ENCODE data around the gene PAX8.
"Not testable (repeated sequence)": the region's sequence is repeated elsewhere in the genome, so short reads cannot be mapped to it uniquely, and the experiment has no call there.

The PAX8 gene

DNA sequence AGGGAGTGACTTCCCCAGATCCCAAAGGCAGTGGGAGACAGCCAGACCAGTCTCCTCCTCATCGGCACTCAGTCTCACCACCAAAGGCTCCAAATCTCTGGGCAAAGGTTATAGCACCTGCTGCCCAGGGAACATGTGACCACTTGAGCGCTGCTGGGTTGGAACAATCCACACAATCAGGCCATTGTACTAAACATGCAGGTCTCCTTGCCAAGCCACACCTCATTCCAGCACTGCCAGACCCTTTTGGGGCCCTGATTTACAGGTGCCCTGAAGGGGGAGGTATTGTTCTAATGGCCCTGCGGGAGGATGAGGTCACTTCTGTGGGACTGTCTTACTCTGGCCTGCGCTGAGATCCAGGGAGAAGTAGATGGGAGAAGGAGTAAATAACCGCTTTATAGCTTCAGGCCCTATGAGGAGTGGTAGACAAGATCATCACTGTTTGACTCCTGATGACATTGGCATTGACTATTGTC is 10.0 kb upstream of the PAX8 start:
- not testable (repeated sequence) for DNase-seq (ENCODE audit: low read depth in 3 of 3)

DNA sequence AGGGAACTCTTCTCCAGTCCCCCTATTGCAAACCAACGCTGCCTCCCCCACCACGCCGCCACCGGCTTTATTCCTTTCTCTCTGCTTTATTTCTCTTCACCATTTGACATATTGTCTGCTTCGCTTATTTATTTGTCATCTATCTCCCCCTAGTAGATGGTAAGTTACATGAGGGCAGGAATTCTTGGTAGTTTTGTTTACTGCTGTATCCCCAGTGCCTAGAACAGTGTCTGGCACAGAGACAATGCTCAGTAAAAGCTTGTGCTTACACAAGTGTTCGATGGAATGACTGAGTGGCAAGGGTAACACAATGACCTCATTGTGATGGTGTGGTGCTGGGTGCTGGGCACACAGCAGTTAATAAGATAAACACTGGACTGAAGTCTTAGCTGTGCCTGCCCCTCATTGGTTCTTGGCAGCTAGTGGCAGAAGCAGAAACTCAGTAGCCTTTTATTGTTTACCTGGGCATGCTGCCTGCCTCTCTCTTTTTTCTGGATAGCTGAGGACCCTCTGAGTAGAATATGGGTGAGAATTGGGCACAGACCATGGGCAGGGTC is 9.5 kb upstream of the PAX8 start:
- DNase-seq (ENCODE audit: low read depth in 3 of 3): not testable (repeated sequence)

DNA sequence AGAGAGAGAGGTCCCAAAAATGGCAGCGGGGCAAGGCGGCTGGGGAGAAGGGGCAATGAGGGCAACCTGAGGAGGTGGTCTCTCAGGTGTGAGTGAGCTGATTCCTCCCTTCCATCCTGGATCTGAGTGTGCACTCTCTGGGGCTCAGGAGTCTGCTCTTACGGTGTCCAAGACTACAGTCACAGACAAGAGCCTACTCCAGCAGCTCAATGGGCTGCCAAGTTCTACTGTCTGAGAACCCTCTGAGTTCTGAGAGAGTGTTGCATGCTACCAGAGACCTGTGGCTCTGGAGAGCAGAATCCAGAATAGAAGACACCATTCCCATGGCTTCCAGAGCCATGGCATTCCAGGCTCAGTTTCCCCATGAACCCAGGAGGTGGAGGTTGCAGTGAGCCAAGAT is 7.1 kb upstream of the PAX8 start:
- no peak for DNase-seq (ENCODE audit: low read depth in 3 of 3)

DNA sequence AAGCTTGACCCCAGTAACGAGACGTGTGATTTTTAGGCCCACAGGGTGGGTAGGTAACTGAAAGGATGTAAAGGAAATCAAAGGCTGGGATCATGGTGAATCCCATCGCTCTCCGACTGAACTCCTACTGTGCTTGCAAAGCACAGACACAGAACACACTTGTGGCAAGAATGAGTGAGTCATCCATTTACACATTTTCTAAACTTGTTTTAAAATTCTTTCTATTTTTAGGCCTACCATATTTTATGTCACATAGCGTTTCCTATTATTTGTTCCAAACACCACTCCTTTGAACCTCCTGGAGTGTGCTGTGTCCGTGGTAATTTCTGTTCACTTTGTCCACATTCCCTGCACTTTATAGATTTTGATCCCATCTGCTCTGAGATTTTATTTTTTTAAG is 6.3 kb upstream of the PAX8 start:
- not testable (repeated sequence) for DNase-seq (ENCODE audit: low read depth in 3 of 3)

GRCh38 chr2:113284476-113284875 is 5.8 kb upstream of the PAX8 start:
- no peak for DNase-seq (ENCODE audit: low read depth in 3 of 3)

DNA sequence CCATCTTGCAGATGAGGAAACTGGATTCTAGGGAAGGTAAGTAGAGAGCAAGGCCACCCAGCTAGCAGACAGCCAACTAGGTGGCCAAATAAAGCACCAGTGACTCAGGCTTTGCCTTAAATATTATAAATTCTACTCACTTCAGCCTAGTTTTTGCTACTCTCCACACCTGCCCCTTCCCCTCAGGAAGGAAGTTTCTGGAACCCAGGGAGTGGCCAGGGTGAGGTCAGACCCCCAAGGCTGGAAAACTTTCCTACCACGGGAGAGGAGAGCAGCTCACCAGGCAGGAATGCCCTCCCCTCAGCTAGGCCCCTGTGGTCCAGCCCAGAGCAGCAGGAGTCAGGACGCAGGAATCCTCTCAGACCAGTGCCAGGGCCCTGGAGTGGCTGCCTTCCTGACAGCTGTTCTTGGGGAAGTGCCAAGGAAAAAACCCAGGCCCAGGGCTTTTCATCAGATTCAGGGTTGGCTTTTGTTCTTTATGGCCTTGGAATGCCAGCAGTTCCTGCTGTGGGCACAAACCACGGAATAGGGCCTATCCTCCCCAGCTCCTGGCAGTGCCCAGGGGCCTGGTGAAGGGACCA is 5.1 kb upstream of the PAX8 start:
- no peak for DNase-seq (ENCODE audit: low read depth in 3 of 3)

GRCh38 chr2:113282747-113283533 is 4.2 kb upstream of the PAX8 start:
- no peak for DNase-seq (ENCODE audit: low read depth in 3 of 3)

GRCh38 chr2:113281910-113282746 is 3.4 kb upstream of the PAX8 start:
- no peak for DNase-seq (ENCODE audit: low read depth in 3 of 3)

- DNase-seq (ENCODE audit: low read depth in 3 of 3): no peak
Measured at GRCh38 chr2:113278073-113278741, 514 bp downstream of the PAX8 start.

DNA sequence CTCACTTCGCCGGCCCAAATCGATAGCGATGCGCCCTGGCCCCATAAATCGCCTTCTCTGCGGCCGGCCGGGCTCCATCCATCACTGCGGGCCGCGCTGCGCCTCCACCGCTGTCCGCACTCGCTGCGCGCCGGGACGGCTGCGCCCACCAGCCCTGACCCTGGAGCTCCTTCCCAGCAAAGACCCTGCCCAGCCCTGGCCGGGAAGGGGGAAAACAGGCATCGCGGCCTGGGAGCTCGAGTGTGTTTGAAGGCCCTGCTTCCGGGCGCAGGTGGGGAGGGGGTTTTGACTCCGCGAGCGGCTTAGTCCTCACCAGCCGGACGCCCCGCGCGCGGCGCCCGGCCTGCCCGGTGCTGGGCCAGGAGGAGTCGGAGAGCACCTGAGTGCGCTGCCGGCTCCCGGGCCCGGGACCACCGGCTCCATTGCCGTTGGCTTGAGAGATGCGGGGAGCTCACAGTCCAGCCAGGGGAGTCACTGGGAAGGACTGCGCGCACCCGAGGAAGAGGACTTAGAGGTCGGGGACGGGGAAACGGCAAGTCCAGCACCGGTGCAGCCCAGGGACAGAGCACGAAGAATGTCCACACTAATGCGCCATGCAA is 1.1 kb downstream of the PAX8 start:
- DNase-seq (ENCODE audit: low read depth in 3 of 3): no peak

GRCh38 chr2:113276761-113277425 is 1.8 kb downstream of the PAX8 start:
- DNase-seq (ENCODE audit: low read depth in 3 of 3): no peak

DNA sequence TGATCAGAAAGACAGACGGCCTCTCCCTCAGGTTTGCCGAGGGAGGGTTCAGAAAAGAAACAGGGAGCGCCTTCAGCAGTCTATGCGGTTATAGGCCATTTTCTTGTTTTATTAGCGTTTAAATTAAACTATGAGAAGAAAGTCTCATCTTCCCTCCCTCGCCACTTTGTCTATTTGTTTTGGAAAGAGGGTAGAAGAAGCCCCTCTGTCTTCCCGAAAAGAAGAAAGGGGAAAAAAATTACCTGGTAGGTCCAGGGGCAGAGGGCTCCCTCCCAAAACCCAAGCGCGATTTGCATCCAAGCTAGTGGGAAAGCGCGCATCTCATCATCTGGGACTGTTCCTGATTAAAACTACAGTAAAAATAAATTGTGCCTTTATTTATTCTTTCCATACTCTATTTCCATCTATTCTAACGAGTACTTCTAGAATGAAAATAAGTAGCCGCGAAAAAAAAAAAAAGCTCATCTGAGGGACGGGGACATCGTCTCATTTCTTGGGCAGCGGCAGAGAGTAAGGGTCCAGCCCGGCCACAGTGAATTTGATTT is 2.4 kb downstream of the PAX8 start:
- no peak for DNase-seq (ENCODE audit: low read depth in 3 of 3)

GRCh38 chr2:113275556-113276215 is 3.0 kb downstream of the PAX8 start:
- DNase-seq (ENCODE audit: low read depth in 3 of 3): no peak

- DNase-seq (ENCODE audit: low read depth in 3 of 3): no peak
Measured at GRCh38 chr2:113274432-113274831, 4.3 kb downstream of the PAX8 start.

- DNase-seq (ENCODE audit: low read depth in 3 of 3): no peak
Measured at GRCh38 chr2:113273981-113274380, 4.7 kb downstream of the PAX8 start.

DNA sequence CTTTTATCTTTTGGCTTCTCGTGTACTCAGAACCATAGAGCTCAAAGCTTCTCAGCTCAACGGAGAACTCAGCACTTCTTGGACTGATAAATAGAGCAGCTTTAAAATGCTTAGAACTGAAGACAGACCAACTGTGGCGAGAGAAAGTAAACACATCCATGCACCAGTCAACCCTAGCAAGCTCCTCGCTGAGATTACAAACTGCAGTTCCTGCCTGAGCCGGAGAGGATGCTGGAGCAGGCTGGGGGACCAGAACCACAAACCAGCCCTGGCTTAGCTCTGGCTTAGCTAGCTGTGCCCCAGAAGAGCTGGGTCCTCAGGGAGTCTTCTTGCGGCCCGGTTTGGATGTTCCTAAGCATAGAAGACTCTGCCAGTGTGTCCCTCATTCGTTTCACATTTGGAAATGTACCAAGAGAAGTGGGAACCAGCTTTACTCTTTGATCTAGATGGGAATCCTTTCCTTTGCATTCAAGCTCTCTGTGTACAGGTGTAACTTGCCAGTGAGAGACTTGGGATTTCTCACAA is 5.6 kb downstream of the PAX8 start:
- no peak for DNase-seq (ENCODE audit: low read depth in 3 of 3)

GRCh38 chr2:113272477-113272876 is 6.2 kb downstream of the PAX8 start:
- no peak for DNase-seq (ENCODE audit: low read depth in 3 of 3)

GRCh38 chr2:113268621-113269360 is 9.9 kb downstream of the PAX8 start:
- DNase-seq (ENCODE audit: low read depth in 3 of 3): no peak

- no peak for DNase-seq (ENCODE audit: low read depth in 3 of 3)
Measured at GRCh38 chr2:113266431-113266830, 12.3 kb downstream of the PAX8 start.
